HL-60 (cell line): ENCODE data around the gene VSIG10L.

Source experiments
- DNase-seq, 2 experiments: peaks; one replicate each; pipeline ENCODE4 v3.0.0-alpha.2; 2010 to 2020; ENCODE audit warnings: low read depth in 1 of 2, low spot score in 1 of 2
- H3K27ac ChIP-seq: fragments of 250-450 bp; sonication (Bioruptor Pico); replicated peaks from 2 replicates; pipeline ENCODE4 v1.5.1; 2020; ENCODE audit warnings: mild to moderate bottlenecking, moderate library complexity
- H3K27me3 ChIP-seq: fragments of 250-450 bp; sonication (Bioruptor Pico); 2 replicates; pipeline ENCODE4 v1.5.1; 2021; ENCODE audit warnings: mild to moderate bottlenecking, moderate library complexity; ENCODE audit not compliant: insufficient read depth, poor library complexity, severe bottlenecking
- H3K4me3 ChIP-seq: replicated peaks from 2 replicates; pipeline ENCODE4 v1.5.1; 2011; ENCODE audit warnings: mild to moderate bottlenecking, control low read depth, low read length; ENCODE audit not compliant: insufficient read depth
- GABPA ChIP-seq: IDR thresholded peaks from 2 replicates; pipeline ENCODE4 v1.6.1; 2012; ENCODE audit warnings: low read depth
- POLR2AphosphoS5 ChIP-seq: IDR thresholded peaks from 2 replicates; pipeline ENCODE4 v1.6.1; 2012; ENCODE audit warnings: low read depth
- REST ChIP-seq: IDR thresholded peaks from 2 replicates; pipeline ENCODE4 v1.6.1; 2012; ENCODE audit warnings: low read depth; ENCODE audit not compliant: insufficient replicate concordance
- SPI1 ChIP-seq: IDR thresholded peaks from 2 replicates; pipeline ENCODE4 v1.6.1; 2012; ENCODE audit warnings: low read depth, mild to moderate bottlenecking, borderline replicate concordance
- TF ChIP-seq, protein P1 (sequence below): IDR thresholded peaks from one replicate; pipeline ENCODE4 v1.5.1; 2011; ENCODE audit warnings: low read length, control low read depth, inconsistent platforms; ENCODE audit not compliant: insufficient read depth

VSIG10L gene

GRCh38 chr19:51325161-51325976 is 16.6 kb downstream of the VSIG10L start:
- Histone ChIP-seq H3K27me3 (peaks cover 19% of the 10 kb centered on the region), H3K4me3 (no peak overlapping the region), H3K27ac (no peak overlapping the region)
- DNase-seq, result peak; percentile 29 to 52
- TF ChIP-seq REST, result no peak
- no peak for TF ChIP-seq POLR2AphosphoS5
- TF ChIP-seq, protein P1, sequence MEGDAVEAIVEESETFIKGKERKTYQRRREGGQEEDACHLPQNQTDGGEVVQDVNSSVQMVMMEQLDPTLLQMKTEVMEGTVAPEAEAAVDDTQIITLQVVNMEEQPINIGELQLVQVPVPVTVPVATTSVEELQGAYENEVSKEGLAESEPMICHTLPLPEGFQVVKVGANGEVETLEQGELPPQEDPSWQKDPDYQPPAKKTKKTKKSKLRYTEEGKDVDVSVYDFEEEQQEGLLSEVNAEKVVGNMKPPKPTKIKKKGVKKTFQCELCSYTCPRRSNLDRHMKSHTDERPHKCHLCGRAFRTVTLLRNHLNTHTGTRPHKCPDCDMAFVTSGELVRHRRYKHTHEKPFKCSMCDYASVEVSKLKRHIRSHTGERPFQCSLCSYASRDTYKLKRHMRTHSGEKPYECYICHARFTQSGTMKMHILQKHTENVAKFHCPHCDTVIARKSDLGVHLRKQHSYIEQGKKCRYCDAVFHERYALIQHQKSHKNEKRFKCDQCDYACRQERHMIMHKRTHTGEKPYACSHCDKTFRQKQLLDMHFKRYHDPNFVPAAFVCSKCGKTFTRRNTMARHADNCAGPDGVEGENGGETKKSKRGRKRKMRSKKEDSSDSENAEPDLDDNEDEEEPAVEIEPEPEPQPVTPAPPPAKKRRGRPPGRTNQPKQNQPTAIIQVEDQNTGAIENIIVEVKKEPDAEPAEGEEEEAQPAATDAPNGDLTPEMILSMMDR, result no peak
- TF ChIP-seq GABPA, result no peak
- no peak; the same call in 1 of the 2 replicates for TF ChIP-seq SPI1

DNA sequence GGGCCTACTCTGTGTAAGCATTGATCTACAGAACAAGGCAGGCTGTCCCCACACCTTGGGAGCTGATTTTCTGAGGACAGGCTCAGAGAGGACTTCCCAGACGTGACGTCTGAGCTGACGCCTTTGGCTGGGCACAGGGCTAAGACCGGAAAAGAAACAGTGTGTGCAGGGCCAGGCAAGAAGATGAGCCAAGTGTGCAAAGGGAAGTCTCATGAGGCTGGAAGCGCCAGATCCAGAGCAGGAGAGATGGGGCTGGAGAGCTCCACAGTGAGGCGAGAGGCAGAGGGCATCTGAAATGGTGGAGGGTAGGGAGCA is 17.8 kb downstream of the VSIG10L start:
- TF ChIP-seq REST (no peak), POLR2AphosphoS5 (no peak), SPI1 (no peak), GABPA (no peak)
- TF ChIP-seq, protein P1, result no peak
- H3K4me3 ChIP-seq, result no peak overlapping the region

GRCh38 chr19:51323481-51324166 is 18.3 kb downstream of the VSIG10L start:
- TF ChIP-seq POLR2AphosphoS5 (no peak), GABPA (no peak), REST (no peak), SPI1 (no peak)
- TF ChIP-seq, protein P1, result no peak
- Histone ChIP-seq H3K27ac (no peak overlapping the region), H3K4me3 (no peak overlapping the region), H3K27me3 (peaks cover 19% of the 10 kb centered on the region)
- DNase-seq, result no peak

More for the DNA sequence above, 17.8 kb downstream of the VSIG10L start:
- no peak overlapping the region for H3K27ac ChIP-seq
- peaks cover 19% of the 10 kb centered on the region for H3K27me3 ChIP-seq
- no peak for DNase-seq
